ENCODE data around the gene KPNA6. TPM values are rescaled to one million over a fixed set of nuclear protein-coding genes. Genes with fewer than 3 reads are reported as not detected.
A peak's percentile ranks its signal among the peaks of the same experiment; 100 is the strongest.

KPNA6 gene
- total and polyA plus RNA-seq, 2 of the 13 experiments (the other 11 are each of a cell fraction or from before 2014, with no cell fraction given), result 22.0 to 47.5 TPM

GRCh38 chr1:32094746-32095521, 12.9 kb upstream of the KPNA6 start:
- Histone ChIP-seq H3K79me2 (ENCODE audit: insufficient read depth, low read length) (no peaks in the 10 kb centered on the region), H3K27ac (ENCODE audit: extremely low read length, insufficient read depth, low read length) (no peak overlapping the region), H3K4me1 (ENCODE audit: insufficient read depth, low read length) (no peaks in the 10 kb centered on the region), H3K27me3 (ENCODE audit: control insufficient read depth in 1 of 2, insufficient read depth in 2 of 2, low read length in 2 of 2) (no peaks in the 10 kb centered on the region), H4K20me1 (ENCODE audit: insufficient read depth, low read length) (no peaks in the 10 kb centered on the region), H3K36me3 (replicated peaks in 1 of 2; ENCODE audit: control insufficient read depth in 1 of 2, insufficient read depth in 2 of 2, low read length in 2 of 2) (peaks cover 19 to 33% of the 10 kb centered on the region in 2 experiments; a peak in 4 of 5 replicates), H2AFZ (ENCODE audit: low read length) (no peak overlapping the region), H3K4me2 (ENCODE audit: low read depth, low read length) (no peak overlapping the region), H3K4me3 (replicated peaks in 1 of 3; ENCODE audit: insufficient read depth in 1 of 3, low read depth in 2 of 3, low read length in 3 of 3) (no peak overlapping the region), H3K9ac (ENCODE audit: insufficient read depth, low read depth, low read length) (no peak overlapping the region), H3K9me3 (ENCODE audit: low read length) (no peaks in the 10 kb centered on the region)
- CTCF ChIA-PET (ENCODE audit: low intra/inter-chr PET ratio, low total read pairs), result no interaction called here
- intact Hi-C loops (cut with micrococcal nuclease; ENCODE audit: unreplicated experiment) (no loop called here), in situ Hi-C loops (cut with HindIII; ENCODE audit: extremely low pct_ligation_motif_present, low pct_unique_long_range_greater_than_20kb) (no loop called here)
- DNase-seq (ENCODE audit: low spot score) (no peak), FAIRE-seq (no peak), ATAC-seq (no peak)
- TF ChIP-seq ZBTB33 (CRISPR knock-in tag; IDR thresholded peaks at IDR 0.05) (0 out of 2 replicates have a peak, but pooled peaks have one; percentile 32), THAP7 (CRISPR knock-in tag; IDR thresholded peaks at IDR 0.05) (no peak)
- POLR2A ChIA-PET, result interaction anchor here (1.1 to 1.3 kb wide), 2 partner anchors 13 to 22 kb away, joined by 4 read pairs; partner anchors contain the start of genes KPNA6 and TMEM39B
- no TSS peak for BruUV-seq (replicated peaks)
- 92% methylated on average over 6 of the region's 11 CpGs for WGBS (ENCODE audit: low lambda C conversion rate)

GRCh38 chr1:32099426-32099825, 8.4 kb upstream of the KPNA6 start:
- Histone ChIP-seq H2AFZ (ENCODE audit: low read length) (no peak overlapping the region), H3K4me2 (ENCODE audit: low read depth, low read length) (no peak overlapping the region), H3K4me1 (ENCODE audit: insufficient read depth, low read length) (peaks cover 8% of the 10 kb centered on the region), H3K27me3 (ENCODE audit: control insufficient read depth in 1 of 2, insufficient read depth in 2 of 2, low read length in 2 of 2) (no peaks in the 10 kb centered on the region), H3K9me3 (ENCODE audit: low read length) (no peaks in the 10 kb centered on the region), H3K79me2 (ENCODE audit: insufficient read depth, low read length) (no peaks in the 10 kb centered on the region), H4K20me1 (ENCODE audit: insufficient read depth, low read length) (no peaks in the 10 kb centered on the region), H3K36me3 (replicated peaks in 1 of 2; ENCODE audit: control insufficient read depth in 1 of 2, insufficient read depth in 2 of 2, low read length in 2 of 2) (peaks cover 17 to 31% of the 10 kb centered on the region in 2 experiments; a peak in 4 of 5 replicates), H3K9ac (ENCODE audit: insufficient read depth, low read depth, low read length) (no peak overlapping the region), H3K27ac (ENCODE audit: extremely low read length, insufficient read depth, low read length) (no peak overlapping the region), H3K4me3 (replicated peaks in 1 of 3; ENCODE audit: insufficient read depth in 1 of 3, low read depth in 2 of 3, low read length in 3 of 3) (no peak overlapping the region)
- ATAC-seq, result no peak
- in situ Hi-C loops (cut with HindIII; ENCODE audit: extremely low pct_ligation_motif_present, low pct_unique_long_range_greater_than_20kb) (no loop called here), intact Hi-C loops (cut with micrococcal nuclease; ENCODE audit: unreplicated experiment) (no loop called here)
- no peak for DNase-seq (ENCODE audit: low spot score)
- 97% methylated on average over 4 of the region's 4 CpGs for WGBS (ENCODE audit: low lambda C conversion rate)
- POLR2A ChIA-PET, result no interaction called here
- CTCF ChIA-PET (ENCODE audit: low intra/inter-chr PET ratio, low total read pairs), result no interaction called here
- FAIRE-seq, result no peak
- BruUV-seq (replicated peaks), result no TSS peak
- TF ChIP-seq ZNF614 (CRISPR knock-in tag; IDR thresholded peaks at IDR 0.05; ENCODE audit: borderline replicate concordance) (no peak), IKZF4 (CRISPR knock-in tag; IDR thresholded peaks at IDR 0.05; ENCODE audit: borderline replicate concordance, low read depth, not compliant biosample characterization) (no peak), ZNF543 (CRISPR knock-in tag; IDR thresholded peaks at IDR 0.05) (no peak), SMC3 (IDR thresholded peaks at IDR 0.05; ENCODE audit: low read length) (no peak), ZNF496 (CRISPR knock-in tag; IDR thresholded peaks at IDR 0.05; ENCODE audit: insufficient replicate concordance) (no peak), ZSCAN5A (CRISPR knock-in tag; IDR thresholded peaks at IDR 0.05; ENCODE audit: borderline replicate concordance) (no peak), CHCHD3 (CRISPR knock-in tag; IDR thresholded peaks at IDR 0.05) (no peak)
